HFFc6 (cell line): ENCODE data around the gene PTPRN2. TPM values are rescaled to one million over a fixed set of nuclear protein-coding genes. Genes with fewer than 3 reads are reported as not detected.

Experiments
- DNase-seq: peaks from one replicate; pipeline ENCODE4 v3.0.0-alpha.2; 2018
- H3K27ac Mint-ChIP-seq: 2 replicates; pipeline ENCODE4 v1.8.0; 2020; ENCODE audit warnings: mild to moderate bottlenecking, mixed read lengths
- H3K27me3 Mint-ChIP-seq: 2 replicates; pipeline ENCODE4 v1.8.0; 2021; ENCODE audit warnings: mild to moderate bottlenecking, moderate library complexity, mixed read lengths; ENCODE audit not compliant: insufficient read depth
- H3K36me3 Mint-ChIP-seq: 2 replicates; pipeline ENCODE4 v1.8.0; 2021; ENCODE audit warnings: low read depth, mixed read lengths
- H3K4me1 Mint-ChIP-seq: 2 replicates; pipeline ENCODE4 v1.8.0; 2020; ENCODE audit warnings: low read depth, mixed read lengths
- H3K4me3 Mint-ChIP-seq: 2 replicates; pipeline ENCODE4 v1.8.0; 2020; ENCODE audit warnings: mild to moderate bottlenecking, moderate library complexity, mixed read lengths
- H3K9me3 Mint-ChIP-seq: 2 replicates; pipeline ENCODE4 v1.8.0; 2020; ENCODE audit warnings: mild to moderate bottlenecking, mixed read lengths
- total RNA-seq, 6 experiments: library from RNA; stranded (reverse); fragmentation: NEBNext Ultra II Directional; extraction: Animal tissue kit (Norgen Biotek cat#: 25700); gene quantifications; 2 replicates in 1 of 6; 3 replicates in 5 of 6; pipeline ENCODE4 v1.2.3, GENCODE V29; 2021
- TF ChIP-seq, protein P1 (sequence below): fragments of 200-600 bp; sonication (generic); IDR thresholded peaks from 2 replicates; pipeline ENCODE4 v1.5.0; 2021; ENCODE audit warnings: antibody characterized with exemption, mild to moderate bottlenecking

Gene PTPRN2
- total RNA-seq, 6 experiments from 2014 or later: 0.05 to 0.27 (median 0.23) TPM

- TF ChIP-seq, protein P1, sequence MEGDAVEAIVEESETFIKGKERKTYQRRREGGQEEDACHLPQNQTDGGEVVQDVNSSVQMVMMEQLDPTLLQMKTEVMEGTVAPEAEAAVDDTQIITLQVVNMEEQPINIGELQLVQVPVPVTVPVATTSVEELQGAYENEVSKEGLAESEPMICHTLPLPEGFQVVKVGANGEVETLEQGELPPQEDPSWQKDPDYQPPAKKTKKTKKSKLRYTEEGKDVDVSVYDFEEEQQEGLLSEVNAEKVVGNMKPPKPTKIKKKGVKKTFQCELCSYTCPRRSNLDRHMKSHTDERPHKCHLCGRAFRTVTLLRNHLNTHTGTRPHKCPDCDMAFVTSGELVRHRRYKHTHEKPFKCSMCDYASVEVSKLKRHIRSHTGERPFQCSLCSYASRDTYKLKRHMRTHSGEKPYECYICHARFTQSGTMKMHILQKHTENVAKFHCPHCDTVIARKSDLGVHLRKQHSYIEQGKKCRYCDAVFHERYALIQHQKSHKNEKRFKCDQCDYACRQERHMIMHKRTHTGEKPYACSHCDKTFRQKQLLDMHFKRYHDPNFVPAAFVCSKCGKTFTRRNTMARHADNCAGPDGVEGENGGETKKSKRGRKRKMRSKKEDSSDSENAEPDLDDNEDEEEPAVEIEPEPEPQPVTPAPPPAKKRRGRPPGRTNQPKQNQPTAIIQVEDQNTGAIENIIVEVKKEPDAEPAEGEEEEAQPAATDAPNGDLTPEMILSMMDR: no peak
- H3K36me3 Mint-ChIP-seq: no peaks in the 10 kb centered on the region; the same call in 1 of the 2 replicates
- H3K4me3 Mint-ChIP-seq: no peak overlapping the region
- peaks cover 67% of the 10 kb centered on the region for H3K9me3 Mint-ChIP-seq
- H3K4me1 Mint-ChIP-seq: no peaks in the 10 kb centered on the region
- H3K27ac Mint-ChIP-seq: no peak overlapping the region
- H3K27me3 Mint-ChIP-seq: no peaks in the 10 kb centered on the region; the same call in 1 of the 2 replicates
- DNase-seq: no peak
Observed at GRCh38 chr7:158023157-158023556, 564.5 kb downstream of the PTPRN2 start.

DNA sequence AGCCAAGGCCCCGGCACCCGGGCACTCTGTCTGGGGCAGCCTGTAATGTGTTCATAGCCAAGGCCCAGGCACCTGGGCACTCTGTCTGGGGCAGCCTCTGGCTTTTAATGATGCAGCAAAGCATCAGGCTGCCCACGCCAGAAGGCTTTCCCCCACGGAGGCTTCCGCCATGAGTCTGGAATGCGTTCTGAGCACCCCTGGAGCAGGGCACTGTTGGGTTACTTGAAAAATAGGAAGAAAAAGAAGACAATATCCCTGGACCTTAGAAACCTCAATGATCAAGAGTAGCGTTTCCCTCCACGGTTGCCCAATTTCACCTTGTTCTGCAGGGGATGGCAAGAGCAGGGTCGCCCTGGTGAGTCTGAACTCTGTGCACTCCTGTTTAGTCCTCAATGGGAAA, 565.0 kb downstream of the PTPRN2 start:
- Mint-ChIP-seq H3K4me1 (no peaks in the 10 kb centered on the region), H3K9me3 (peaks cover 64% of the 10 kb centered on the region), H3K36me3 (no peaks in the 10 kb centered on the region; the same call in 1 of the 2 replicates), H3K4me3 (no peak overlapping the region), H3K27me3 (no peaks in the 10 kb centered on the region; the same call in 1 of the 2 replicates), H3K27ac (no peak overlapping the region)
- DNase-seq: no peak
- TF ChIP-seq, protein P1: no peak

- H3K27ac Mint-ChIP-seq: no peak overlapping the region
- DNase-seq: no peak
- no peak overlapping the region for H3K4me3 Mint-ChIP-seq
- H3K9me3 Mint-ChIP-seq: peaks cover 59% of the 10 kb centered on the region
- no peaks in the 10 kb centered on the region; the same call in 1 of the 2 replicates for H3K27me3 Mint-ChIP-seq
- TF ChIP-seq, protein P1: no peak
- no peaks in the 10 kb centered on the region for H3K4me1 Mint-ChIP-seq
- no peaks in the 10 kb centered on the region; the same call in 1 of the 2 replicates for H3K36me3 Mint-ChIP-seq
Observed at GRCh38 chr7:158021836-158022235, 565.8 kb downstream of the PTPRN2 start.

DNA sequence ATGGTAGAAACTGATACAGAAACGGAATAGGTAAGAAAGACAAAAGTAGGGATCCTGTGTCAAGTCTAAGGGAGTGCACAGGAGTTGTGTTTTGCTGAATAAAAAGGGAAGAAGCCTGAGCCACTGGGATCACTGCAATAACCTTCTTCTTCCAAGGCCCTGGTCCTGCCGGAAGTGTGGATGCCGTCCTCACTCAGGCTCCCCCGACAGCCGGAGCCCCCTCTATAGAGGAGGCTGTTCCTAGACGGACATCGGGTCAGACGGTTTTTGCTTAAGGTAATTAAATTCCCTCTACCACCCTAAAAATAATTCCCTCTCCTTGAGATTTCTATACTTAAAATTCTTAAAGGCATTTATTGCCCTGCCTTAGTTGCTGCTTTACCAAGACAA, 566.9 kb downstream of the PTPRN2 start:
- TF ChIP-seq, protein P1: no peak
- Mint-ChIP-seq H3K27me3 (no peaks in the 10 kb centered on the region; the same call in 1 of the 2 replicates), H3K36me3 (no peaks in the 10 kb centered on the region; the same call in 1 of the 2 replicates), H3K4me1 (no peaks in the 10 kb centered on the region), H3K27ac (no peak overlapping the region), H3K4me3 (no peak overlapping the region), H3K9me3 (peaks cover 56% of the 10 kb centered on the region)
- no peak for DNase-seq

DNA sequence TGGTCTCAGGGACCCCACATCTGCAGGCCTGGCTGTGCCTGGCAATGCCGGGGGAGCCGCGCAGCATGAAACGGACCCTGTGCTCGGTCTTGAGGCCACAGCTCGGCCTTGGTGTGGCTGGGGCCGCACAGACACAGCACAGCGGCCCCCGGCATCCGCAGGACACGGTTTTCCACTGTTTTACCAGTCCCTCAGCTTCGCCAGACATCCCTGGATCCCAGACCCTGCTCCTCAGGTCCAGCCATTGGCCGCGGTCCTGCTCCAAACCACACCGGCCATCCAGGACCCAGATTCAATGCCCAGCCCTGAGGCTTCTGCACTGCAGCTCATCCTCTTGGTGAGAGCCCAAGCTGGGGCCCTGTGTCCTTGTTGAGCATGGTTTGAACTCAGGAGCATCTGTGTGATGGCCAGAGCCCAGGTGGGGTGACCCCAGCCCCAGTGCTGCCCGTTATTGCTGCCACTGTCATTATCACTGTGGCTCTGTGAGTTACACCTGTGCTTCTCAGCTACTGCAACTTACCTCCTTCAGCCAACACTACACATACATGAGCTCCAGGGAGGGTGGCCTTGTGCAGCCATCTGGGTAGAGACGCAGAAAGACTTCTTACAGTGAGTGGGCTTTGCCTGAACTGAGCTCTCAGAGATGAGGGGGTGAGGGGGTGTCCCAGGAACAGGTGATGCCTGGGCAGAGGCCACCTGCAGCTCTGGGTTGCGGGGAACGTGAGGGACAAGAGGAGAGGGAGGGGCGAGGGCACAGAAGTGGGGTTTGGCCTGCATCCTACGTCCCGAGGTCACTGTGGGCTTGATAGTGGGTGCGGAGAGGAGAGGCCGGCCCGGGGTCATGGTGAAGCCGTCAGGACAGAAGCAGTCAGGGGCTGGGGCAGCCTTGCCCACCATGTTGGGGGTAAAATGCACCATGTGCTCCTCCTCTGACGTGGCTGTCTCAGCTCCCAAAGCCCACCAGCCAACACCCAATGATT, 567.6 kb downstream of the PTPRN2 start:
- Mint-ChIP-seq H3K27ac (no peak overlapping the region), H3K27me3 (no peaks in the 10 kb centered on the region; the same call in 1 of the 2 replicates), H3K4me3 (no peak overlapping the region), H3K4me1 (no peaks in the 10 kb centered on the region), H3K9me3 (peaks cover 52% of the 10 kb centered on the region), H3K36me3 (no peaks in the 10 kb centered on the region; the same call in 1 of the 2 replicates)
- TF ChIP-seq, protein P1: no peak
- no peak for DNase-seq
